Aorta (tissue), 5 donors: ENCODE measurements around the gene STRADB. TPM values are rescaled to one million over a fixed set of nuclear protein-coding genes. Genes with fewer than 3 reads are reported as not detected.

ENCODE experiments used
- ATAC-seq: fragments of 200-7000 bp; cut with Tn5 transposase; one replicate; pipeline ENCODE4 v1.9.1; 2022; ENCODE audit warnings: moderate library complexity; ENCODE audit not compliant: low FRiP score
- DNase-seq, 2 donors: peaks; one replicate each; pipeline ENCODE4 v3.0.0-alpha.2; 2020
- H3K27ac ChIP-seq, 2 donors: one replicate each; pipeline ENCODE4 v1.5.1; 2013; ENCODE audit warnings: low read length in 2 of 2, mild to moderate bottlenecking in 2 of 2, moderate library complexity in 2 of 2, control low read depth in 1 of 2, inconsistent platforms in 1 of 2, low read depth in 1 of 2
- H3K27me3 ChIP-seq, 2 donors: one replicate each; pipeline ENCODE4 v1.6.1; 2013; ENCODE audit warnings: control low read depth in 1 of 2, low read length in 1 of 2, mild to moderate bottlenecking in 1 of 2, moderate library complexity in 1 of 2; ENCODE audit not compliant: insufficient read depth in 2 of 2, control insufficient read depth in 1 of 2
- H3K36me3 ChIP-seq, 2 donors: one replicate each; pipeline ENCODE4 v1.6.1; 2013; ENCODE audit warnings: control low read depth in 1 of 2, low read length in 1 of 2, mild to moderate bottlenecking in 1 of 2; ENCODE audit not compliant: insufficient read depth in 2 of 2, control insufficient read depth in 1 of 2
- H3K4me1 ChIP-seq, 2 donors: one replicate each; pipeline ENCODE4 v1.6.1; 2013; ENCODE audit warnings: low read length in 2 of 2, control low read depth in 1 of 2, mild to moderate bottlenecking in 1 of 2, moderate library complexity in 1 of 2; ENCODE audit not compliant: insufficient read depth in 2 of 2, control insufficient read depth in 1 of 2
- H3K4me3 ChIP-seq, 2 donors: one replicate each; pipeline ENCODE4 v1.5.1; 2013; ENCODE audit warnings: low read length in 2 of 2, control low read depth in 1 of 2, mild to moderate bottlenecking in 1 of 2
- H3K9me3 ChIP-seq: one replicate; pipeline ENCODE4 v1.6.1; 2013; ENCODE audit warnings: mild to moderate bottlenecking, low read length; ENCODE audit not compliant: control insufficient read depth
- WGBS, 2 donors: extraction: QIAGEN DNeasy Blood & Tissue Kit; methylation state at CpG; one replicate each; pipeline ENCODE4 v1.1.7; 2013; 5-methylcytosine and 5-hydroxymethylcytosine counted together
- intact Hi-C, 2 donors: fragments of 100-400 bp; cut with DNase I; formaldehyde crosslinking; loops; one replicate each; pipeline versions ENCODE4 v1.14.2 to v1.15.0; 2022
- polyA plus RNA-seq, 2 donors: library from polyadenylated mRNA; stranded (reverse); fragments of 200-250 nt; gene quantifications; one replicate each; pipeline ENCODE4 v1.2.3, GENCODE V29; 2013
- total RNA-seq, 2 donors: library from RNA; stranded (reverse); fragmentation: NEBNext Ultra II Directional; extraction: Animal tissue kit (Norgen Biotek cat#: 25700); gene quantifications; one replicate each; pipeline ENCODE4 v1.2.1, GENCODE V29; 2021
- donor health status: healthy with polysubstance abuse.
- donor health status: Bipolar disorder and iron deficiency.
- donor health status: DM: no; HTN: no; CAD: no.
- donor health status: DM: no; HTN: no; CAD: no.
- donor health status: DM: yes; HTN: yes; CAD: no.

The STRADB gene
- total and polyA plus RNA-seq, 4 donors = 15.5 to 29.7 (median 16.7) TPM

DNA sequence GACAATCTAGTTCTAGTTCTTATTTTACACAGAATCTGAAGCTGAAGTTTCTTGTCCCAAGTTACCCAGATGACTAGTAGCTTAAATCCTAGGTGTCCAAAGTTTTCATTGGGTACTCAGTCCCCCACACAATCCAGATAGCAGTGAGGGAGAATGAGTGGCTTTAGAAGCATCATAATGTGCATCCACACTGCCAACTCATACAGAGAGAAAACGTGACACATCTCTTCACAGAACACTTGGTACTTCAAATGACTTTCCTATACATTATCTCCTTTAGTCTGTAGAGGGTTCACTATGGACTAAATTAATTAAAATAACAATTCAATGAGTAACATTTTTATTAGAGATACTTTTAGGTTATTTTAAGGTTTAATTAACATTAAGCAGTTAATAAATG is 45.2 kb downstream of the STRADB start:
- Histone ChIP-seq H3K27me3 (no peaks in the 10 kb centered on the region), H3K9me3 (no peaks in the 10 kb centered on the region), H3K4me3 (no peak overlapping the region), H3K36me3 (no peaks in the 10 kb centered on the region), H3K4me1 (no peaks in the 10 kb centered on the region), H3K27ac (no peak overlapping the region)
- 68 to 83% methylated on average over 1 of the region's 1 CpG for WGBS, 2 donors
- intact Hi-C loops = no loop called here
- DNase-seq (no peak), ATAC-seq (no peak)

DNA sequence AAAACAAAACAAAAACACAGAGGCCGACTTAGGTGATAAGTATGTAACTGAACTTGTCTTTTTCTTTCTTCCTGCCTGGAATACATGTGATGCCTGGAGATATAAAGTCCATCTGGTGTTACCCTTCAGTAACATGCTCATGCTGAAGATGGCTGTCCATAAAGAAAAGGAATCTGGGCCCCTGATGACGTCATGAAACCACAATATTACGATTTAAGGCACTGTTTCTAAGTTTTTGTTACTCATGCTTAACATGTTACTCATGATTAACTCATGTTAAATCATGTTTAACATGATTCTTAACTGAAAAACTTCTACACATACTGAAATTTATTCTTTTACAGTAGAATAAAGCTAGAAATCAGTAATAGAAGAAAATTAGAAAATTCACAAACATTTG is 49.0 kb downstream of the STRADB start:
- WGBS, 2 donors = 59 to 61% methylated on average over 3 of the region's 3 CpGs
- H3K4me1 ChIP-seq = no peaks in the 10 kb centered on the region
- no peak overlapping the region for H3K4me3 ChIP-seq
- ATAC-seq (no peak), DNase-seq (no peak)
- peaks cover 0 to 1% of the 10 kb centered on the region in 2 donors for H3K36me3 ChIP-seq
- no peak overlapping the region for H3K27ac ChIP-seq
- H3K27me3 ChIP-seq = no peaks in the 10 kb centered on the region
- intact Hi-C loops = no loop called here
- peaks cover 4% of the 10 kb centered on the region for H3K9me3 ChIP-seq

GRCh38 chr2:201502713-201503112 is 51.2 kb downstream of the STRADB start:
- H3K4me1 ChIP-seq = no peaks in the 10 kb centered on the region
- H3K9me3 ChIP-seq = peaks cover 4% of the 10 kb centered on the region
- 89 to 98% methylated on average over 2 of the region's 2 CpGs for WGBS, 2 donors
- ATAC-seq (no peak), DNase-seq (no peak)
- H3K4me3 ChIP-seq = no peak overlapping the region
- H3K27me3 ChIP-seq = no peaks in the 10 kb centered on the region
- H3K36me3 ChIP-seq = peaks cover 0 to 1% of the 10 kb centered on the region in 2 donors
- intact Hi-C loops = no loop called here
- no peak overlapping the region for H3K27ac ChIP-seq

DNA sequence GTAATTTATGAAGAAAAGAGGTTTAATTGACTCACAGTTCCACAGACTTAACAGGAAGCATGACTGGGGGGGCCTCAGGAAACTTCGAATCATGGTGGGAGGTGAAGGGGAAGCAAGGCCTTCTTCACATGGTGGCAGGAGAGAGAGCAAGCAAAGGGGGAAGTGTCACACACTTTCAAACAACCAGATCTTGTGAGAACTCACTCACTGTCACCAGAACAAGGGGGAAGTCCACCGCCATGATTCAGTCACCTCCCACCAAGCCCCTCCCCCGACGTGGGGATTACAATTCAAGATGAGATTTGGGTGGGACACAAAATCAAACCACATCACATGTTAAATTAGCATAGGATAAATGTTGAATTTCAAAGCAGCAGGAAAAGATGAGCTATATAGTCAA is 56.2 kb downstream of the STRADB start:
- DNase-seq (no peak), ATAC-seq (no peak)
- Histone ChIP-seq H3K4me3 (no peak overlapping the region), H3K9me3 (peaks cover 4% of the 10 kb centered on the region), H3K27ac (no peak overlapping the region), H3K27me3 (no peaks in the 10 kb centered on the region), H3K4me1 (no peaks in the 10 kb centered on the region), H3K36me3 (peaks cover 0 to 1% of the 10 kb centered on the region in 2 donors)
- intact Hi-C loops = no loop called here
- 82 to 85% methylated on average over 4 of the region's 4 CpGs for WGBS, 2 donors

DNA sequence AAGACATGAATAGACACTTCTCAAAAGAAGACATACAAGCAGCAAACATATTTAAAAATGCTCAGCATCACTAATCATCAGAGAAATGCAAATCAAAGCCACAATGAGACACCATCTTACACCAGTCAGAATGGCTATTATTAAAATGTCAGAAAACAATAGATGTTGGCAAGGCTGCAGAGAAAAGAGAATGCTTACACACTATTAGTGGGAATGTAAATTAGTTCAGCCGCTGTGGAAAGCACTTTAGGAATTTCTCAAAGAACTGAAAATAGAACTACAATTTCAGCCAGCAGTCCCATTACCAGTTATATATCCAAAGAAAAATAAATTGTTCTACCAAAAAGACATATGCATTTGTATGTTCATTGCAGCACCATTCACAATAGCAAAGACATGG is 61.7 kb downstream of the STRADB start:
- DNase-seq (no peak), ATAC-seq (no peak)
- Histone ChIP-seq H3K4me3 (no peak overlapping the region), H3K36me3 (no peaks in the 10 kb centered on the region), H3K27ac (no peak overlapping the region), H3K4me1 (no peaks in the 10 kb centered on the region), H3K27me3 (no peaks in the 10 kb centered on the region), H3K9me3 (no peaks in the 10 kb centered on the region)
- intact Hi-C loops = no loop called here
- WGBS, 2 donors = 3 to 16% methylated on average over 1 of the region's 1 CpG

GRCh38 chr2:201515573-201516246 is 64.2 kb downstream of the STRADB start:
- ATAC-seq (no peak), DNase-seq (no peak)
- intact Hi-C loops = no loop called here
- no peaks in the 10 kb centered on the region for H3K4me1 ChIP-seq
- H3K36me3 ChIP-seq = no peaks in the 10 kb centered on the region
- H3K9me3 ChIP-seq = peaks cover 1% of the 10 kb centered on the region
- no peak overlapping the region for H3K4me3 ChIP-seq
- WGBS, 2 donors = 81 to 82% methylated on average over 4 of the region's 4 CpGs
- no peaks in the 10 kb centered on the region for H3K27me3 ChIP-seq
- no peak overlapping the region for H3K27ac ChIP-seq

- Histone ChIP-seq H3K4me3 (no peak overlapping the region), H3K4me1 (no peaks in the 10 kb centered on the region), H3K9me3 (peaks cover 1% of the 10 kb centered on the region), H3K27ac (no peak overlapping the region), H3K27me3 (no peaks in the 10 kb centered on the region), H3K36me3 (no peaks in the 10 kb centered on the region)
- intact Hi-C loops = no loop called here
- no peak for DNase-seq
- no peak for ATAC-seq
- 42 to 53% methylated on average over 4 of the region's 4 CpGs for WGBS, 2 donors
Measured at GRCh38 chr2:201517094-201517493, 65.6 kb downstream of the STRADB start.

DNA sequence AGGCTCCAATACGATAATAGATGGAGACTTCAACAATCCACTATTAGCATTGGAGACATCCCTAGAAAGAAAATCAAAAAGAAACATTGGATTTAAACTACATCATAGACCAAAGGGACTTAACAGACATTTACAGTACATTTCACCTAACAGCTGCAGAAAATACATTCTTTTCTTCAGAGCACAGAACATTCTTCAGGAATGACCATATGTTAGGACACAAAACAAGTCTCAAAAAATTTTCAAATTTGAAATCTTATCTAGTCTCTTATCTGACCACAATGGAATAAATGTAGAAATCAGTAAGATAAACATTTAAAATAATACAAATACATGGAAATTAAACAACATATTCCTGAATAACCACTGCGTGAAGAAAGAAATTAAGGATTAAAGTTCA is 68.7 kb downstream of the STRADB start:
- no peaks in the 10 kb centered on the region for H3K4me1 ChIP-seq
- intact Hi-C loops = no loop called here
- no peak for ATAC-seq
- no peak for DNase-seq
- no peak overlapping the region for H3K4me3 ChIP-seq
- peaks cover 1% of the 10 kb centered on the region for H3K9me3 ChIP-seq
- WGBS, 2 donors = 76 to 83% methylated on average over 2 of the region's 2 CpGs
- H3K27ac ChIP-seq = no peak overlapping the region
- no peaks in the 10 kb centered on the region for H3K27me3 ChIP-seq
- H3K36me3 ChIP-seq = no peaks in the 10 kb centered on the region

DNA sequence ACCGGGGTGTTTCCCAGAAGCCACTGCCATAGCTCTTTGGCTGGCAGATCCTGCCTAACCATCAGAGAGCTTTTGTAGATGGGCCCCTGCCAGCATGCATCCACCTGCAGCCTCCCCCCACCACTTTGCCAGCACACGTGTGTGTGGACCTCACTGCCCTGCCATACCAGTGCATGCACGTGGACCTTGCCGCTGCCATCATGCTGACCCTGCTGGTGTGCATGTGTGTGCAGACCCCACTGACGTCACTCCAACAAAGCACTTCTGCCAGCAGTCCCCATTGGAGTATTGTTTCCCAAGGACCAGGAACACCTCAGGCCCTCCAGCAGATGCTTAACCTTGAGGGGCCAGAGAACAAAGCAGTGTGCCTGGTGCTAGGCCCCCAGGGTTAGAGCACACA is 71.4 kb downstream of the STRADB start:
- Histone ChIP-seq H3K27ac (no peak overlapping the region), H3K27me3 (no peaks in the 10 kb centered on the region), H3K36me3 (no peaks in the 10 kb centered on the region), H3K9me3 (peaks cover 1% of the 10 kb centered on the region), H3K4me1 (no peaks in the 10 kb centered on the region), H3K4me3 (no peak overlapping the region)
- no peak for ATAC-seq
- no peak for DNase-seq
- intact Hi-C loops = no loop called here
- WGBS, 2 donors = 89 to 90% methylated on average over 5 of the region's 5 CpGs
